ENCODE measurements around the gene HSPB1. TPM values are rescaled to one million over a fixed set of nuclear protein-coding genes. Genes with fewer than 3 reads are reported as not detected.
"Not testable (repeated sequence)": the region's sequence is repeated elsewhere in the genome, so short reads cannot be mapped to it uniquely, and the experiment has no call there.

HSPB1 gene
- total RNA-seq: 813 TPM
- long read RNA-seq, transcript HSPB1-201 (3 exons, 909 nt): major isoform, 330 of 357 reads
- long read RNA-seq, transcript HSPB1-203 (2 exons, 1,455 nt): minor isoform, 20 of 357 reads
- long read RNA-seq, partial matches to known transcripts: 0 of 357 reads
- long read RNA-seq, other reads (novel, unspliced or antisense): 7 of 357 reads

DNA sequence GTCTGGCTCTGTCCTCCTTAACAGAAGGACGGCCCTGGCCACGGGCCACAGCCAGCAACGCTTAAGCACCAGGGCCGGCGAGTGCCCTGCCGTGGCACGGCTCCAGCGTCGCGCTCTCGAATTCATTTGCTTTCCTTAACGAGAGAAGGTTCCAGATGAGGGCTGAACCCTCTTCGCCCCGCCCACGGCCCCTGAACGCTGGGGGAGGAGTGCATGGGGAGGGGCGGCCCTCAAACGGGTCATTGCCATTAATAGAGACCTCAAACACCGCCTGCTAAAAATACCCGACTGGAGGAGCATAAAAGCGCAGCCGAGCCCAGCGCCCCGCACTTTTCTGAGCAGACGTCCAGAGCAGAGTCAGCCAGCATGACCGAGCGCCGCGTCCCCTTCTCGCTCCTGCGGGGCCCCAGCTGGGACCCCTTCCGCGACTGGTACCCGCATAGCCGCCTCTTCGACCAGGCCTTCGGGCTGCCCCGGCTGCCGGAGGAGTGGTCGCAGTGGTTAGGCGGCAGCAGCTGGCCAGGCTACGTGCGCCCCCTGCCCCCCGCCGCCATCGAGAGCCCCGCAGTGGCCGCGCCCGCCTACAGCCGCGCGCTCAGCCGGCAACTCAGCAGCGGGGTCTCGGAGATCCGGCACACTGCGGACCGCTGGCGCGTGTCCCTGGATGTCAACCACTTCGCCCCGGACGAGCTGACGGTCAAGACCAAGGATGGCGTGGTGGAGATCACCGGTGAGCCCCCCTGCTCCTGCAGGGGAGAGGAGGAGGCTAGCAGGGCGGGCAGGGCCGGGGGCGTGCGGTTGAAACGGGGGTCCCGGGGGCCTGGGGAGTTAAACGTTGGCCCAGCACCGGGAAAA lies at the start of gene HSPB1:
Gene HSPB1 (plus strand): TSS at position 327 of the 855 bp plus-strand sequence. CDS start 40 bp downstream, at position 367.
- peak; percentile 95 for DNase-seq (ENCODE audit: low spot score)

DNA sequence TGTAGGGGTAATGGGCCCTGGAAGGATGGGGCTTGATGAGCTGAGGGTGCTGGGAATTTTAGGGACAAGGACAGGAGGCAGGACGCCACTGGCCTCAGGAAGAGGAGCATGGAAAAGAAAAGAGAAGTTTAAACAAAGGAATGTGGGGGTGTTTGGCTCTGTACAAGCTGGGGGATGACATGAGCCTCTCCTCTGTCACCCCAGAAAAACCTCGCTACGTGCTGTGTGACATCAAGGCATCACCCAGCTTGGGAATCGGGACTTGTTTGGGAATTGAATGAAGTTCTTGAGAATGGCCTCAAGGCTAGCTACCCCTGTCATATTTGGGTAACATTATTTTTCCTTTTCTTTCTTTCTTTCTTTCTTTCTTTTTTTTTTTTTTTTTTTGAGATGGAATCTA lies 47.7 kb upstream of the HSPB1 start:
- no peak for DNase-seq (ENCODE audit: low spot score)

DNA sequence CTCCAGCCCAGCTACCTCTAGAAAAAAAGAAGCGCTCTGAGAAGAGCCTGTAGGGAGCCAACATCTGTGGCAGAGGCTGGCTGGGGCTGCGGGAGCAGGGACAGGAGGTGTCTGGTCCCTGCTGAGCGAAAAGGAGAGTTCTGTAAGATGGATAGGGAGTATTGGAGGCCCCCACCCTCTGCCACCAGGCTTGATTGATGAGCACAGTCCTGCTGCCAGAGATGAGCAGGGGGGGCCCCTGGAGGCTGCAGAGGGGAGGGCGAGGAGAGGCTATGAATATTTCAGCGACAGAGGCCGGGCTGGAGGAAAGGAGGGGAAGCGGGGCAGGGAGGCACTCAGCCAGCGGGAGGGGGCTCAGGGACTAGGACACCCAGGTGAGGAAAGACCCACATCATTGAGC lies 44.5 kb upstream of the HSPB1 start:
- no peak for DNase-seq (ENCODE audit: low spot score)

DNA sequence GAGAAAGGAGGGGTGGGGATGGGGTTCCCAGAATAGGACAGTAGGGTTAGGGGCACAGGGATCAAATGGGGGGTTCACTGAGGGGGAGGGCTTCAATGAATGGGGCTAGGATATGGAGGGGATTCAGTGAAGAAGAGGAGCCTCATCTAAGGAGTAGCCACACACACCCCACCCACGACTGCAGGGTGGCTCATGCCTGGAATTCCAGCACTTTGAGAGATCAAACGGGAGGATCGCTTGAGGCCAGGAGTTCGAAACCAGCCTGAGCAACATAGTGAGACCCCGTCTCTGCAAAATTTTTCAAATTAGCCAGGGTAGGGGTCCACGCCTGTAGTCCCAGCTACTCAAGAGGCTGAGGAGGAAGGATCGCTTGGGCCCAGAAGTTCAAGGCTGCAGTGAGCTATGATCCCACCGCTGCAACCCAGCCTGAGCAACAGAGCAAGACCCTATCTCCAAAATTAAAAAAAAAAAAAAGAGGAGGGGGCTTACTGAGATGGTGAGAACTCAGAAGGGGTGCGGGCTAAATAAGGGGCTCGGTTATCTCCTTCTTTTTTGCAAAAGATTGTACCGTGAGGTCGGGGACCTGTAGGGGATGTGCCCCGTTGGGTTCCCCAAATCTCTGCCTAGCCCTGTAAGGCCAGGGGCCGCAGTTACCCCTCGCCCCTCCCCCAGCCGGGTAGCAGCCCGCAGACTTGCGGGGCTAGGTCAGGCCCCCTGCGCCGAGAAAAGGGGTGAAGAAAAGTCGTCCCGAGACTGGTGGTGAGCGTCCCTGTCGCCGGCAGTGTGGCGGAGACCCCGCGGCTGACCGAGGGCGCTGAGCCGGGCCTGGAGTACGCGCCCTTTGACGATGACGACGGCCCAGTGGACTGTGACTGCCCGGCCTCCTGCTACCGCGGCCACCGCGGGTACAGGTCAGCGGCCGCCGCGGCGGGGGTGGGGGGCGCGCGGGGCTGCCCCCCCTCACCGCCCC lies 43.1 kb upstream of the HSPB1 start:
- DNase-seq (ENCODE audit: low spot score): no peak

DNA sequence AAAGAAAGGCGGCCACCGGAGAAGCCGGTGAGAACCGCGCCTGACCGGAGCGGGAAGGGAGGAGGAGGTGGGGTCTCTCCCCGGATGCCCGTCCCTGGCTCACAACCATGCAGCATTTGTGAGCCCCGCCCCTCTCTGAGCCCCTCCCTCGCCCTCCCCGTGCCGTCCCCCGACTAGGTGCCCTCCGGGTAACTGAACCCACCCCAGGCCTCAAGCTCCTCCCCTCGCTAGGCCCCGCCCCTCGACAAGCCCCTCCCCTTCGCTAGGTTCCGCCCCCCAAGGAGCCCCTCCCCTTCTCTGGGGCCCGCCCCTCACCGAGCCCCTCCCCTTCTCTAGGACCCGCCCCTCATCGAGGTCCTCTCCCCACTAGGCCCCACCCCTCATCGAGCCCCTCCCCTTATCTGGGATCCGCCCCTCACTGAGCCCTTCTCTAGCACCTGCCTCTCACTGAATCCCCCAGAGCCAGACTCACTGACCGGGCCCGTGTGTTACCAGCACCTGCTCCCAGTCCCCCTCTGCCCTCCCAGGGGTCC lies 42.2 kb upstream of the HSPB1 start:
- DNase-seq (ENCODE audit: low spot score): no peak

DNA sequence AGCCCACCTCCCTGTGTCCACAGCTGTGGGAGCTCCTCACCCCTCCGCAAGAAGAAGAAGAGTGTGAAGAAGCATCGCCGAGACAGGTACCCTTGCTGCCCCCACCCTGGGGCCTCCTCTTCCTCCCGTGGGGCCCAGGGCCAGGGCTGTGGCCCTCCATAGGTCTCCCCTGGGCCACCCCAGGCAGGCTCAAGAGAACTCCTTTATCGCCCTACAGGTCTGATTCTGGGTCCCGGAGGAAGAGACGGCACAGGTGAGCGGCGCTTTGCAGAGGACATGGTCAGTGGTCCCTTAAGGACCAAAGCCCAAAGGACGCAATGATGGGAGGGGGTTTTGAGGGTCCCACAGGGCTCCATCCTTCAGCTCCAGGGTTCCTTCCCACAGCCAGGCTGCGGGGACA lies 41.1 kb upstream of the HSPB1 start:
- DNase-seq (ENCODE audit: low spot score): no peak

DNA sequence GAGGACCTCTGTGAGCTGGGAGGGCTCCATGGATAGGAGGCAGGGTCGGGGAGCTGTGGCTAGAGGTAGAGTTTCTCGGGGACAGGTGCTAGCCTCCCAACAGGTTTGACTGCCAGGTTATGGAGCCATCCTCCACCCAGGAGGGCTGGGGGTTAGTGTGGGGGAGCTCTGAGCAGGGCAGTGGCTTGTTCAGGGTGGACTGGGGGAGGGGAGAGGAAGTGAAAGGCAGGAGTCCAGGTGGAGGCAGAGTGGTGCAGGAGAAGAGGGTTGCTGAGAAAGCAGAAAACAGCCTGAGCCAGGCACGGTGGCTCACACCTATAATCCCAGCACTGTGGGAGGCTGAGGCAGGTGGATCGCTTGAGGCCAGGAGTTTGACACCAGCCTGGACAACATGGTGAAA lies 40.5 kb upstream of the HSPB1 start:
- DNase-seq (ENCODE audit: low spot score): no peak

DNA sequence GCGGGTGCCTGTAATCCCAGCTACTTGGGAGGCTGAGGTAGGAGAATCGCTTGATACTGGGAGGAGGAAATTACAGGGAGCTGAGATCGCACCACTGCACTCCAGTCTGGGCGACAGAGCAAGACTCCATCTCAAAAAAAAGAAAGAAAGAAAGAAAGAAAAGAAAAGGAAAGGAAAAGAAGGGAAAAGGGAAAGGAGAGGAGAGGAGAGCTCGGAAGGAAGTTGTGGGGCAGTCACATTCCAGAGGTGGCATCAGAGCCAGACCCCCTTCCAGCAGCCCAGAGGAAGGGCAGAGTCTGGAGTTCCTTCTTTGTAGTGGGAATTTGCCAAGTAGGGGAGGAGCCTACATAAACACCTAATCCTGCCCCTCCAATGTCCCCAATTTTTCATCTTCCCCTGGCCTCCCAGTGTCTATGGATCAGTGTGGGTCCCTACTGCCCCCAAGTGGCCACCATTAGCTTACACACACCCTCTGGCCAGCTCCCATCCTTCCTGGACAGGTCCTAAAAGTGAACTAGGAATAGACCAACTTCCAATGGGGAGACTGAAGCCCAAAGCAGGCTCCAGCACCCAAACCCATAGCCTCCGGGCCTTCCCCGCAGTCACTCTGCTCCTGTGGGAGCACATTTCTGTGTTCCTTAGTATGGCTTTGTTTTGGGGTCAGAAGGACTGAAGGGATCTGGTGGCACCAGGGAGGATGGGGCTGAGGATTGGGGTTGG lies 39.6 kb upstream of the HSPB1 start:
- no peak for DNase-seq (ENCODE audit: low spot score)

DNA sequence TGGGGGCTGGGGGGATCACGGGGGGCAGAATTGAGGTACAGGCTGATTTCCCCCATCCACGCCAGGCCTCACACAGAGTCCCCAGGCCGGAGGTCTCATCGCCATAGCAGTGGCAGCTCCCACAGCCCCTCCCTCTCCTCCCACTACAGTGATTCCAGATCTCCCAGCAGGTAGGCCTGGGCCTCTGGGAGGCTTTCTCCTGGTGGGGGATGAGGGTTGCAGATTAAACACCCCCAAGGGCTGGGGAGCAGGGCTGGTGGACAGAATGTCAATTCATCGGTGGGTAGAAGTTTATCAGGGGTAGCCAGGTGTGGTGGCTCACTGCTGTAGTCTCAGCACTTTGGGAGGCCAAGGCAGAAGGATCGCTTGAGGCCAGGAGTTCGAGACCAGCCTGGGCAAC lies 37.2 kb upstream of the HSPB1 start:
- no peak for DNase-seq (ENCODE audit: low spot score)

DNA sequence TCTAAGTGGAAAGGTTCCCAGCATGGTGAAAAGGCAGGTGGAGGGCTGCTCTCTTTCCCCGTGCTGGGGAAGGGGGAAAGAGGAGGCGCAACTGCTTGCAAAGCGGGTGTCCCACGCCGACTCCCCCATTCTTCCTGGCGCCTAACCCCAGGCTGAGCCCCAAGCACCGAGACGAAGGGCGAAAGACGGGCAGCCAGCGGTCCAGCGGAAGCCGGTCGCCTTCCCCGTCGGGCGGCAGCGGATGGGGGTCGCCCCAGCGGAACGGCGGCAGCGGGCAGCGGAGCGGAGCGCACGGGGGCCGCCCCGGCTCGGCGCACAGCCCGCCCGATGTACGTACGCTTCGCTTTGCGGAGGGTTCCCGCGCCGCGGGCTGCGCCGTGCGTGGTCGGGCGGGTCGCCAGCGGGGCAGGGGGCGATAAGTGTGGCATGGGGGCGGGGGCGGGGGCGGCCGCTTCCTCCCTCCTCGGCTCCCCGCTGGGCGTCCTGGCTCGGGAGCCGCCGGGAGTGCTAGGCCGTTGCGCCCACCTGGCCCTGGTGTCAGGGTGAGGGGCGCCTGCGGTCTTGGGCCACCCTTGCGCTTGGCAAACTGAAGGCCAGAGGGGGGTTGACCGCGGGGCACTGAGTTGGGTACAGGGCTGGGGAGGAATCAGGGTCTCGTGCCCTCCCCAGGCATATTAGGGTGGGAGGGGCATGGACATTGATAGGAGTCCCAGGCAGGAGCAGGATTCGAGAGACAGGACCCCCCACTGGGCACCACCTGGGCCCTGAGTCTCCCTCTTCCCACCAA lies 35.2 kb upstream of the HSPB1 start:
- no peak for DNase-seq (ENCODE audit: low spot score)

DNA sequence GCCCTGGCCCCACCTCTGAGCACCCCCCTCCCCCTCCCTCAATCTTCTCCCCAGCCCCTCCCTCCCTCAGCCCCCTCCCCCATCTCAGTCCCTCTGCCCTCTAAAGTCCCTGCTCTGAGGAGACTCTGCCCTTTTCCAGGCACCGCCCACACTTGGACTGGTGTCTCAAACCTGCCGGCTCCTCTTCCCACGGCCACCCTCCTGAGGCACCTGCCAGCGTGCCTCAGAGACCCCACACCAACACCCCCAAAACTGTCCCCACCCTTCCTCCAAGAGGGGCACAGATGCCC lies 34.6 kb upstream of the HSPB1 start:
- no peak for DNase-seq (ENCODE audit: low spot score)

DNA sequence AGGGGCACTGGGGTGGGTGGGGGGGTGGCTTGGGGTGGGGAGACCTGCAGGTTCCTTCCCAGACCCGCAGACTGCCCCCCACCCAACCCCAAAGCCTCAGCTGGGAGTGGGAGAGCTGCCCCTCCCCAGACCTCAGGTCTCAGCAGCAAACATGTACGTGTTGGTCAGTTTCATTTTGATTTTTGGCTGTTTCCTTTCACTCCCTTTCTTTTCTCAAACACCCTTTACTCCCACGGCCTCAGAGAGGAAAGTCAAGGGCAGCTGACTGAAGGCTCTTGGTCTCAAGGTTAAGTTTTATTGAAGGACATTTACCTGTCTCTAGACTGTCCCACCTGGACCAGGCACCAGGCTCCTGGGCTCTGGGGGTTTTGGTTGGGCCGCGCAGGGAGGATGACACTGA lies 34.1 kb upstream of the HSPB1 start:
- DNase-seq (ENCODE audit: low spot score): no peak

DNA sequence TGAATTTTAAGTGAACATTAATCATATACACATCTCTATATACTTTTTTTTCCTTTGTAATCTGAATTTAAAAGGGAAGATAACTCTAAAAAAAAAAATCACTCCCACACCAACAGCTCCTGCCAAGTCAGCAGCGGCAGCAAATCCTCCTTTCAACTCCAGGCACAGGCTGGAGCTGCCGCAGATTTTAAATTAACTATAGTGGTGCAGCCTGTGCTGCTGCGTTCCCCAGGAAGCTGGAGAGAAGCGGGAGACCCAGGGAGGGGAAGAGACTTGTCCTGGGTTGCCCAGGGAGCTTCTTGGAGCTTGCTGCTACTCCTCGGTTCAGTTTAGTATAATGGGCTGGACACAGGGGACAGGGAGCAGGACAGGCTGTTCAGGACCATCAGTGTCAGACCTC lies 32.6 kb upstream of the HSPB1 start:
- DNase-seq (ENCODE audit: low spot score): no peak

DNA sequence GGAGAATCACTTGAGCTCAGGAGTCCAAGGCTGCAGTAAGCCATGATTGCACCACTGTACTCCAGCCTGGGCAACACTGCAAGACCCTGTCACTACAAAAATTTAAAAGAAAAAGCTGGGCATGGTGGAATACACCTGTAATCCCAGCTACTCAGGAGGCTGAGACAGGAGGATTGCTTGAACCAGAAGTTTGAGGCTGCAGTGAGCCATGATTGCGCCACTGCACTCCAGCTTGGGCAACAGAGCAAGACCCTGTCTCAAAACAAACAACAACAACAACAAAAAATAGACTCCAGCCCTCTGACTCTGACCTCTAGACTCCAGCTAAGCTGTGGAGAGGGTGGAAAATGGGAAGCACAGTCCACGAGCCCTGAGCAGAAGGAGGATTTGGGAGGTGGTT lies 31.1 kb upstream of the HSPB1 start:
- DNase-seq (ENCODE audit: low spot score): not testable (repeated sequence)

DNA sequence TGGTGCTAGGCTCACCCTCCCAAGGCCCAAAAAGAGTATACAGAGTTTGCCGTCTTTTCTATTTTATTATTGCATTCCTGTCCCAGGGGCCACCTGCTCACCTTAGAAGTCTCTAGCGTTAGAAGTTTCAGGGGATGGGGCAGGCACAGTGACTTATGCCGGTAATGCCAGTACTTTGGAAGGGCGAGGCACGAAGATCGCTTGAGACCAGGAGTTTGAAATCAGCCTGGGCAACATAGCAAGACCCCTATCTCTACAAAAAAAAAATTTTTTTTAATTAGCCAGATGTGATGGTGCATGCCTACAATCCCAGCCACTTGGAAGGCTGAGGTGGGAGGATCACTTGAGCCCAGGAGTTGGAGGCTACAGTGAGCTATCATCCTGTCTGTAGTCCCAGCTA lies 30.3 kb upstream of the HSPB1 start:
- DNase-seq (ENCODE audit: low spot score): no peak

DNA sequence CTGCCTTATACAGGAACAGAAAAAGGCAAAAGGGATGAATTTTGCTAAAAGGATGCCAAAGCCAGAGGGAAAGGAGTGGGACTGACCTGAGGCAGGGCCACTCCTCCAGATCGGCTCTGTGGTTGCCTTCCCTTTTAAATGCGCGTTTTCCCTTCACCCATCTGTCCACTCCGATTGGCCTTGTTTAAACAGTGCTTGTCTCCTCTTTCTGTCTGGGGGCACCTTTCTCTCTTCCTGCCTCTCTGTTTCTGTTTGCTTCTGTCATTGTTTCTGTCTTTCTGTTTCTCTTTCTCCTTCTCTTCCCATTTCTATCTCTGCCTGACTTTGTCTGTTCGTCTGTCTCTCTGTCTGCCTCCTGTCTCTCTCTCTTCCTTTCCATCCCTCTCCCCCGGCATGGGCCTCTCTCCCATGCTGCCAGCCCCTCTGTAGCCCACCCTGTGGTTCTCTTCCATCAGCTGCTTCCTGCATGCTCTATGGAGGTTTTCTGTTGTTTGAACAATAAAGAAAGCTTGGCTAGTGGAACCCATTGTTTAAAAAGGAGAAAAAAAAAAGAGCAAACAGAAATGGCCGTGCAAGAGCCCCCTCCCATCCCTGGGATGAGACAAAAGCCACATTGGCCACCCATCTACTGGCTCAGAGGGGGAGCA lies 29.5 kb upstream of the HSPB1 start:
- no peak for DNase-seq (ENCODE audit: low spot score)

DNA sequence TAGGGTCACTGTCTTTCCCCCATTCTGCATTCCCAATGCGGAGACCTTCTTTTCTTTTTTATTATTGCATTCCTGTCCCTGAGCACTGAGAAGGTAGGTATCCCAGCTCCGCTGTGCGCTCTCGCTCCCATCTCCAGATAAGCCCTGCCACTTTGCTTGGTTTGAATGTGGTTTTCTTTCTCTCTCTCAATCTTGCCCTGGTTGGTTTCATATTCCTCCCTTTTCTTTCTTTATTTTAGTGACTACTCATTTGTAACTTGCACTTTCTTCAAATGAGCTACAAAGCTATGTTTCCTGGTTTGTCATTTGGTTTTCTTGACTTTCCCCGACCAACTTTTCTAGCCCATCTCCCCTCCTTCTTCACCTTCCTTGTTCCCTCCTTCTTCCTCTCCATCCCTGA lies 29.0 kb upstream of the HSPB1 start:
- no peak for DNase-seq (ENCODE audit: low spot score)

DNA sequence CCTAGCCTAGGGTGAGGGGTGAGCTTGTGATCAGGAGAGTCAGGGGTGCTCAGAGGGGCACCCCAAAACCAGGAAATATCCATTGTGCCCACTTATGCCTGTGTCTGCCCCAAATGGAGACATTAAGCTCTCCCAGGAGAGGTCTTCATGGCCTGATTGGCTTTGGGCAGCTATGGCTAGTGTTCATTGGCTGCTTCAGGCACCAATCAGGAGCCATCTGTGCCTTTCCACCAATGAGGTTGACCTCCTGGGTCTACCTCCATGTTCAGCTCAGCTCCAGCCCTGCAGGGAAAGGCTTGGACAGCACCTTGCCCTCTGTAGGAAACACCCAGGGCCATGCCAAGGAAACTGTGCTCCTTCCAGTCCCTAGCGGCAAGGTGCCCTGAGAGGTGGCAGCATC lies 23.9 kb upstream of the HSPB1 start:
- DNase-seq (ENCODE audit: low spot score): no peak

DNA sequence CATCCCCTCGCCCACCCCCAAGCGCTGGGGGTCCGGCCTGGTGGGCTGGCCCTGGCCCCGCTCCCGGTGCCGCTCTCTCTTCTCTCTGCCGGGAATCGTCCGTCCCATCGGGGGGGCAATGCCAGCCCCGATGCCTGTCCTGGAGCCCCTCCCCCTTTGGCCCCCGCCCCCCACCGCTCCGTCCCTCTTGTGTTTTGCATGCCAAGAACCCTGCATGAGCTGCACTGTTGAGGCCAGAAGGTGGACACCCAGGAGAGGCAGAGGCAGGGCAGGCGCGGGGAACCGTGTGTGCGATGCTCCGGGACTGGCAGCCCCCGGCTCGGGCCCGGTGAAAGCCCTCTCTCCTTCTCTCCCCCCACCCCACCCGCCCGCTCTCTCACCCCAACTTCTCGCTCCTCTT lies 22.1 kb upstream of the HSPB1 start:
- DNase-seq (ENCODE audit: low spot score): no peak
